ENCODE results near the gene ARID4B.
"Not testable (repeated sequence)": the region's sequence is repeated elsewhere in the genome, so short reads cannot be mapped to it uniquely, and the experiment has no call there.

ARID4B gene

GRCh38 chr1:235160957-235161684 lies 166.9 kb downstream of the ARID4B start, which contains the start of gene RBM34:
Gene RBM34, minus strand, starts transcription at chr1:235161250. Its CDS starts 24 bp downstream, at chr1:235161226.
- TF ChIP-seq CTCF (IDR thresholded peaks at IDR 0.05) = 0 out of 2 replicates have a peak, but pooled peaks have one; percentile 1
- no peak for TF ChIP-seq ZFX (IDR thresholded peaks at IDR 0.05; ENCODE audit: borderline replicate concordance)

GRCh38 chr1:235160383-235160956 lies 167.5 kb downstream of the ARID4B start:
- peak overlapping the region; percentile 92 for H3K27ac ChIP-seq

More at GRCh38 chr1:235160957-235161684, 166.9 kb downstream of the ARID4B start, which contains the start of gene RBM34:
- H3K27ac ChIP-seq = peak within 1 kb of the TSS; percentile 92

GRCh38 chr1:235159930-235160329 lies 168.0 kb downstream of the ARID4B start:
- H3K27ac ChIP-seq = peak overlapping the region; percentile 92

More at GRCh38 chr1:235160383-235160956, 167.5 kb downstream of the ARID4B start:
- TF ChIP-seq ZFX (IDR thresholded peaks at IDR 0.05; ENCODE audit: borderline replicate concordance) = no peak
- TF ChIP-seq CTCF (IDR thresholded peaks at IDR 0.05) = no peak

- H3K27ac ChIP-seq = not testable (repeated sequence)
These were observed 168.7 kb downstream of the ARID4B start for GRCh38 chr1:235159284-235159683.

- TF ChIP-seq ZFX (IDR thresholded peaks at IDR 0.05; ENCODE audit: borderline replicate concordance) (no peak), CTCF (IDR thresholded peaks at IDR 0.05) (no peak)
- H3K27ac ChIP-seq = no peak overlapping the region
These were observed 169.3 kb downstream of the ARID4B start for GRCh38 chr1:235158680-235159079.

- H3K27ac ChIP-seq = no peak overlapping the region
- TF ChIP-seq CTCF (IDR thresholded peaks at IDR 0.05) = no peak
- no peak for TF ChIP-seq ZFX (IDR thresholded peaks at IDR 0.05; ENCODE audit: borderline replicate concordance)
These were observed 170.8 kb downstream of the ARID4B start for GRCh38 chr1:235157150-235157549.

- TF ChIP-seq ZFX (IDR thresholded peaks at IDR 0.05; ENCODE audit: borderline replicate concordance) (no peak), CTCF (IDR thresholded peaks at IDR 0.05) (no peak)
- H3K27ac ChIP-seq = no peak overlapping the region
These were observed 171.2 kb downstream of the ARID4B start for GRCh38 chr1:235156740-235157139.

GRCh38 chr1:235156265-235156664 lies 171.7 kb downstream of the ARID4B start:
- no peak overlapping the region for H3K27ac ChIP-seq
- peak; percentile 15; the same call in 1 of the 2 replicates for TF ChIP-seq CTCF (IDR thresholded peaks at IDR 0.05)
- no peak for TF ChIP-seq ZFX (IDR thresholded peaks at IDR 0.05; ENCODE audit: borderline replicate concordance)
